Upper lobe of left lung (tissue), 4 donors: Measurements from ENCODE around the gene NAGS.

Experiments
- CTCF ChIP-seq, 6 experiments: fragments of 450-650 bp in 4 of 6; fragments of 200-600 bp in 2 of 6; sonication (generic) in 2 of 6; IDR thresholded peaks; one replicate each; pipeline ENCODE4 v1.5.1; 2016 to 2019; ENCODE audit warnings: antibody characterized with exemption in 6 of 6
- POLR2A ChIP-seq, 4 donors: fragments of 450-650 bp; IDR thresholded peaks; one replicate each; pipeline ENCODE4 v1.5.1; 2016 to 2017; ENCODE audit warnings: antibody characterized with exemption in 4 of 4, mild to moderate bottlenecking in 2 of 4
- POLR2AphosphoS5 ChIP-seq, 2 donors: sonication (generic); formaldehyde crosslinking; IDR thresholded peaks; one replicate each; pipeline ENCODE4 v1.5.1; 2017; ENCODE audit warnings: antibody characterized with exemption in 2 of 2

DNA sequence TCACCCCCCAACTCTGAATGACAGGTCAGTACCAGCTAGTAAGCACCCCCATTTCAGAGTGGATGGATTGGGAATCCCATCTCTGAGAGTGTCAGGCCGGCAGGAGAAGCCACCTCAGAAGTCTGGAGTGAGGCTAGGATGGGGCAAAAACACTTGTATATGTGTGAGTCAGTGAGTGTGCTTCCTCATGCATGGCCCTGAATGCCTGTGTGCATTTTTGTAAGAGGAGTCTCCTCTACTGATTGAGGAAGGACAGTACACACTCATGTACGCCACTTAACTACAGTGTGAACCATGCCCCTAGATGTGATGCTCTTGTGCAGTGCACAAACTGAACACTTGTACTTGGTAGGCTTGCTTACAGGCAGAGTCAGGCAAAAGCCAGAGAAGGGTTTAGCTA is 22.3 kb upstream of the NAGS start:
- TF ChIP-seq CTCF (IDR thresholded peaks at IDR 0.05) (no peak), POLR2AphosphoS5 (IDR thresholded peaks at IDR 0.05) (no peak), POLR2A (IDR thresholded peaks at IDR 0.05) (no peak)
